SK-N-SH (cell line): ENCODE measurements around the gene ZNF628. TPM values are rescaled to one million over a fixed set of nuclear protein-coding genes. Genes with fewer than 3 reads are reported as not detected.
A peak's percentile ranks its signal among the peaks of the same experiment; 100 is the strongest.

Source experiments
- CTCF ChIA-PET: fragments of 300-600, 350-600 bp; formaldehyde crosslinking; extraction: SDS; loops from one replicate; lab custom pipeline; 2021; lab: Yijun Ruan, JAX
- POLR2A ChIA-PET: fragments of 350-600 bp; sonication (Branson Sonifier 250); formaldehyde crosslinking; extraction: SDS; loops from one replicate; lab custom pipeline; 2020; ENCODE audit warnings: antibody characterized with exemption, inconsistent platforms; lab: Yijun Ruan, JAX
- DNase-seq: peaks from one replicate; pipeline ENCODE4 v3.0.0; 2012
- H2AFZ ChIP-seq: fragments of 200-600 bp; sonication (generic); 2 replicates; pipeline ENCODE4 v1.8.1; 2016; ENCODE audit warnings: antibody characterized with exemption, mild to moderate bottlenecking, low read depth
- H3F3A ChIP-seq: fragments of 200-600 bp; sonication (generic); replicated peaks from 2 replicates; pipeline ENCODE3; 2016; ENCODE audit warnings: antibody characterized with exemption, mild to moderate bottlenecking; ENCODE audit not compliant: insufficient read depth
- H3K27ac ChIP-seq, 2 experiments: fragments of 200-500 bp in 1 of 2; fragments of 200-600 bp in 1 of 2; sonication (Bioruptor generic) in 1 of 2; sonication (generic), shearing (Covaris generic) in 1 of 2; 2 replicates each; pipeline versions ENCODE4 v1.5.1 to v1.6.1; 2014 to 2016; ENCODE audit warnings: low read depth in 2 of 2, inconsistent platforms in 1 of 2, low read length in 1 of 2, mild to moderate bottlenecking in 1 of 2, mixed read lengths in 1 of 2
- H3K27me3 ChIP-seq: fragments of 200-600 bp; sonication (generic), shearing (Covaris generic); 2 replicates; pipeline ENCODE4 v1.6.1; 2016; ENCODE audit warnings: mixed run types; ENCODE audit not compliant: insufficient read depth
- H3K36me3 ChIP-seq, 2 experiments: fragments of 200-500 bp in 1 of 2; fragments of 200-600 bp in 1 of 2; sonication (Bioruptor generic) in 1 of 2; sonication (generic) in 1 of 2; replicated peaks in 1 of 2; 2 replicates each; pipeline versions ENCODE3 to v1.5.1; 2014 to 2016; ENCODE audit warnings: low read length in 1 of 2, mild to moderate bottlenecking in 1 of 2; ENCODE audit not compliant: insufficient read depth in 2 of 2, control insufficient read depth in 1 of 2
- H3K4me1 ChIP-seq, 2 experiments: fragments of 200-500 bp in 1 of 2; fragments of 200-600 bp in 1 of 2; sonication (Bioruptor generic) in 1 of 2; sonication (generic), shearing (Covaris generic) in 1 of 2; 2 replicates each; pipeline versions ENCODE4 v1.5.1 to v1.6.1; 2014 to 2016; ENCODE audit warnings: low read depth in 1 of 2, low read length in 1 of 2, mixed run types in 1 of 2; ENCODE audit not compliant: insufficient read depth in 2 of 2, control insufficient read depth in 1 of 2
- H3K4me2 ChIP-seq: fragments of 200-600 bp; sonication (generic), shearing (Covaris generic); 2 replicates; pipeline ENCODE4 v1.6.1; 2017; ENCODE audit warnings: mixed run types
- H3K4me3 ChIP-seq, 2 experiments: fragments of 200-500 bp in 1 of 2; fragments of 200-600 bp in 1 of 2; sonication (Bioruptor generic) in 1 of 2; sonication (generic), shearing (Covaris generic) in 1 of 2; 2 replicates each; pipeline versions ENCODE4 v1.5.1 to v1.8.1; 2014 to 2016; ENCODE audit warnings: low read depth in 2 of 2, inconsistent platforms in 1 of 2, low read length in 1 of 2, mild to moderate bottlenecking in 1 of 2, mixed read lengths in 1 of 2, moderate library complexity in 1 of 2
- H3K79me2 ChIP-seq: fragments of 200-600 bp; sonication (generic); 2 replicates; pipeline ENCODE4 v1.8.1; 2017; ENCODE audit warnings: mild to moderate bottlenecking; ENCODE audit not compliant: insufficient read depth
- H3K9ac ChIP-seq: fragments of 200-600 bp; sonication (generic); 2 replicates; pipeline ENCODE4 v1.6.1; 2017; ENCODE audit warnings: mixed run types
- H3K9me2 ChIP-seq: fragments of 200-600 bp; sonication (generic); 2 replicates; pipeline ENCODE4 v1.6.1; 2017; ENCODE audit warnings: mixed run types
- H3K9me3 ChIP-seq: fragments of 200-600 bp; sonication (generic); 2 replicates; pipeline ENCODE4 v1.6.1; 2017; ENCODE audit warnings: mixed run types, mild to moderate bottlenecking, moderate library complexity
- H4K20me1 ChIP-seq: fragments of 200-600 bp; sonication (generic); 2 replicates; pipeline ENCODE4 v1.6.1; 2017; ENCODE audit warnings: mild to moderate bottlenecking, mixed run types; ENCODE audit not compliant: insufficient read depth
- CTCF ChIP-seq: fragments of 200-600 bp; sonication (generic); IDR thresholded peaks from 2 replicates; pipeline ENCODE4 v1.6.1; 2017; ENCODE audit warnings: antibody characterized with exemption, mild to moderate bottlenecking, moderate library complexity
- FOSL2 ChIP-seq: IDR thresholded peaks from 2 replicates; pipeline ENCODE4 v1.4.0; 2012; ENCODE audit warnings: low read depth, mild to moderate bottlenecking, moderate library complexity, borderline replicate concordance
- GABPA ChIP-seq: IDR thresholded peaks from 2 replicates; pipeline ENCODE4 v1.4.0; 2012; ENCODE audit warnings: low read depth, mild to moderate bottlenecking
- JUND ChIP-seq: IDR thresholded peaks from 2 replicates; pipeline ENCODE4 v1.4.0; 2012
- MXI1 ChIP-seq: IDR thresholded peaks from 2 replicates; pipeline ENCODE4 v1.6.1; 2012; ENCODE audit warnings: mild to moderate bottlenecking, low read depth, low read length, improper control_type of control experiment
- NFIC ChIP-seq: IDR thresholded peaks from 2 replicates; pipeline ENCODE4 v1.4.0; 2012; ENCODE audit warnings: borderline replicate concordance
- NRF1 ChIP-seq: IDR thresholded peaks from 2 replicates; pipeline ENCODE4 v1.6.1; 2012; ENCODE audit warnings: low read depth, mild to moderate bottlenecking, low read length
- POLR2AphosphoS5 ChIP-seq: IDR thresholded peaks from 2 replicates; pipeline ENCODE4 v1.6.1; 2012; ENCODE audit warnings: low read depth, low read length
- RAD21 ChIP-seq: IDR thresholded peaks from 2 replicates; pipeline ENCODE4 v1.6.1; 2012; ENCODE audit warnings: mild to moderate bottlenecking, low read length
- RFX5 ChIP-seq: IDR thresholded peaks from 2 replicates; pipeline ENCODE4 v1.6.1; 2012; ENCODE audit warnings: mild to moderate bottlenecking, improper control_type of control experiment, low read length
- RXRA ChIP-seq: IDR thresholded peaks from 2 replicates; pipeline ENCODE4 v1.4.0; 2012; ENCODE audit warnings: low read depth, mild to moderate bottlenecking, borderline replicate concordance
- SMC3 ChIP-seq: IDR thresholded peaks from 2 replicates; pipeline ENCODE4 v1.6.1; 2012; ENCODE audit warnings: low read depth, low read length, improper control_type of control experiment
- WGBS: methylation state at CpG from one replicate; pipeline ENCODE4 v1.1.6; 2017; ENCODE audit warnings: low lambda C conversion rate; 5-methylcytosine and 5-hydroxymethylcytosine counted together
- polyA plus RNA-seq, 3 experiments: library from polyadenylated mRNA; depleted of rRNA; stranded (reverse); fragments of >200 nt; gene quantifications; 2 replicates each; pipeline ENCODE4 v1.2.3, GENCODE V29; 2012
- TF ChIP-seq, protein P1 (sequence below): IDR thresholded peaks from 2 replicates; pipeline ENCODE4; 2012

ZNF628 gene
- polyA plus RNA-seq, 1 of the 3 experiments (the other 2 are of a cell fraction), result 1.6 TPM

DNA sequence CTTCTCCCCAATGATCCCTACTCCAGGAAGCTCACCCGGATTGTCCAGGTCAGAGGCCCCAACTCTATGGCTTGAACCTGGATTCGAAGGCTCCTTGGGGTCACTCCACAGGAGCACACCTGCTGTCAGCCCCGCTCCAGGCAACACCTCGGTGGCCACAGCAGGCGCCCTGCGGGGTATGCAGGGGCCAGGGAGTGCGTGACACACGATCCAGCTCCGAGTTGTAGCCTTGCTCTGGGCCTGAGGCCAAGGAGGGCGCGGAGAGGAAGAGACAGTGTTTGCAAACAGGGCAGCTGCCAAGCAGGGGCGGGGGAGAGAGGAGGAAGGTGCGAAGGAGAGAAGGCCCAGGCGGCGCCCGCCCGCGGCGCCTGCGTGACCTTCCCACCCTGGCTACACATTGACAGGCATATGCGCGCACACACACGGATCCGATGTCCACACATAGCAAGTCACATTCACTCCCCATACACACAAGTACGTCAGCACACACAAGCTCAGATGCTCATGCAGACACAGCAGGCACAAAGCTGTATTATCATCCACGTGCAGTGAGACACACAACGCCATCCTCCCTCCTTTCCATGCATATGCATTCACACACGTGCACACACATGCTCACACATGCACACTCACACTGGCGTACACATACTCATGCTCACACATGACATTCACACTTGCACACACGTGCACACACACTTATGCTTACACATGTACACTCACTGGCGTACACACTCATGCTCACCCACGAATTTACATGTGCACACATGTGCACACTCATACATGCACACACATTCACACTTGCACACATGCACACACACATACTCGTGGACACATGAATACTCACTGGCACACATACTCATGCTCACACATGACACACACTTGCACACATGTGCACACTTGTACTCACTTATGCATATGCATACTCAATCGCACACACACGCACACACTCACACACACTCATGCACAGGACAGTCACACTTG lies 50.1 kb downstream of the ZNF628 start:
- Histone ChIP-seq H3K4me1 (peaks cover 0 to 38% of the 10 kb centered on the region in 2 experiments; a peak in 1 of 4 replicates), H3K9me3 (no peaks in the 10 kb centered on the region), H3K4me3 (no peak overlapping the region), H3K9ac (no peak overlapping the region), H3F3A (no peaks in the 10 kb centered on the region), H4K20me1 (no peaks in the 10 kb centered on the region), H3K79me2 (no peaks in the 10 kb centered on the region), H3K27me3 (no peaks in the 10 kb centered on the region), H3K36me3 (no peaks in the 10 kb centered on the region), H3K27ac (no peak overlapping the region; a peak in 1 of 4 replicates), H2AFZ (no peak overlapping the region), H3K4me2 (no peak overlapping the region), H3K9me2 (no peaks in the 10 kb centered on the region)
- DNase-seq, result peak; percentile 57
- ChIA-PET POLR2A (interaction anchor here (0.6 to 0.9 kb wide), 2 partner anchors 49 to 73 kb away, joined by 3 to 5 read pairs; partner anchors contain the start of gene FIZ1), CTCF (interaction anchor here (0.6 to 1.5 kb wide), 5 partner anchors 10 to 107 kb away, joined by 4 to 7 read pairs (median 6); partner anchors contain the start of gene ZNF865)
- WGBS, result 52% methylated on average over 20 of the region's 35 CpGs
- TF ChIP-seq RAD21 (no peak), SMC3 (no peak), CTCF (no peak), GABPA (no peak), MXI1 (no peak)
- TF ChIP-seq, protein P1, sequence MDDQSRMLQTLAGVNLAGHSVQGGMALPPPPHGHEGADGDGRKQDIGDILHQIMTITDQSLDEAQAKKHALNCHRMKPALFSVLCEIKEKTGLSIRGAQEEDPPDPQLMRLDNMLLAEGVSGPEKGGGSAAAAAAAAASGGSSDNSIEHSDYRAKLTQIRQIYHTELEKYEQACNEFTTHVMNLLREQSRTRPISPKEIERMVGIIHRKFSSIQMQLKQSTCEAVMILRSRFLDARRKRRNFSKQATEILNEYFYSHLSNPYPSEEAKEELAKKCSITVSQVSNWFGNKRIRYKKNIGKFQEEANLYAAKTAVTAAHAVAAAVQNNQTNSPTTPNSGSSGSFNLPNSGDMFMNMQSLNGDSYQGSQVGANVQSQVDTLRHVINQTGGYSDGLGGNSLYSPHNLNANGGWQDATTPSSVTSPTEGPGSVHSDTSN, result no peak

- Histone ChIP-seq H3K27me3 (no peaks in the 10 kb centered on the region), H3K4me2 (no peak overlapping the region), H3K9me2 (no peaks in the 10 kb centered on the region), H3K36me3 (no peaks in the 10 kb centered on the region), H4K20me1 (no peaks in the 10 kb centered on the region), H3K9ac (no peak overlapping the region), H3K4me1 (peaks cover 0 to 31% of the 10 kb centered on the region in 2 experiments; a peak in 1 of 4 replicates), H3K79me2 (no peaks in the 10 kb centered on the region), H3F3A (no peaks in the 10 kb centered on the region), H3K4me3 (no peak overlapping the region), H3K27ac (no peak overlapping the region; a peak in 1 of 4 replicates), H3K9me3 (no peaks in the 10 kb centered on the region), H2AFZ (no peak overlapping the region)
- TF ChIP-seq RFX5, result no peak
- TF ChIP-seq POLR2AphosphoS5, result no peak
- no peak for TF ChIP-seq JUND
- TF ChIP-seq SMC3, result no peak
- no peak for TF ChIP-seq NFIC
- TF ChIP-seq RXRA, result no peak
- TF ChIP-seq FOSL2, result no peak
- no peak for TF ChIP-seq NRF1
- ChIA-PET POLR2A (interaction anchor here (0.9 kb wide), 1 partner anchor 72 kb away, joined by 5 read pairs; the partner anchor contains the start of gene FIZ1), CTCF (interaction anchor here (0.7 to 1.5 kb wide), 3 partner anchors 13 to 106 kb away, joined by 3 to 6 read pairs (median 5); no protein-coding TSS in a partner anchor)
- DNase-seq, result no peak
- WGBS, result 66% methylated on average over 22 of the region's 22 CpGs
Observed at GRCh38 chr19:55527197-55528029, 51.0 kb downstream of the ZNF628 start.
